ENCODE measurements around the gene KLRC3.

DNA sequence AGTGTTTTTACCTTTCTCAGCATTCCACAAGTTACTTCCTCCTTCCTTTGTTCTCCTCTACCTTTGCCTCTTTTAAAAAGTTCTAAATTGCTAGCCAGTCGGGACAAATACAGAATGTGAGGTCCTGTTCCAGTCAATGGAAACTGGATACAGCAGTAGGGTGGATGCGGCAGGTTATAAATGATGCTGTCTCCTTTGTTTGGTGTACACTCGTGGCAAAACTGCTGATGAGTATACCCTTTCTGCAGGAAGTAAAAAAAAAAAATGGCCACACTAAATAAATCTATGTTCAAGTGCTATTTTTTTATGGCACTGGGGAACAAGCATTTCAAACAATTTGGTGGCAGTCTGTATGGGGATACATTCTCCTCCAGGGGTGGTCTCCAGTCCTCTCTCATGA is 58.1 kb downstream of the KLRC3 start:
- TF ChIP-seq CTCF (IDR thresholded peaks at IDR 0.05; ENCODE audit: low read depth, low read length, poor library complexity, severe bottlenecking) (no peak), EZH2phosphoT487 (IDR thresholded peaks at IDR 0.05; ENCODE audit: borderline replicate concordance, low read length) (no peak)
